B cell (primary cell): ENCODE measurements around the gene ALG8.

Source experiments
- CTCF ChIP-seq: fragments of 200-600 bp; IDR thresholded peaks from one replicate; pipeline ENCODE4 v1.8.0; 2022; ENCODE audit warnings: antibody characterized with exemption, mild to moderate bottlenecking
- EZH2 ChIP-seq: IDR thresholded peaks from 2 replicates; pipeline ENCODE4 v1.6.1; 2012; ENCODE audit warnings: borderline replicate concordance, low read depth, mild to moderate bottlenecking, moderate library complexity, low read length; ENCODE audit not compliant: insufficient read depth, poor library complexity, severe bottlenecking

- TF ChIP-seq CTCF (no peak), EZH2 (no peak)
Observed at GRCh38 chr11:78071717-78072116, 67.7 kb downstream of the ALG8 start.
